T47D (cell line): ENCODE results near the gene PRDX3.

ENCODE experiments used
- DNase-seq, 2 experiments: peaks; one replicate each; pipeline versions ENCODE4 v3.0.0 to v3.0.0-alpha.2; 2011 to 2012; ENCODE audit warnings: low read depth in 1 of 2, low spot score in 1 of 2
- JUND ChIP-seq: IDR thresholded peaks from 2 replicates; pipeline ENCODE4 v1.6.1; 2012; ENCODE audit warnings: low read depth
- in situ Hi-C: cut with HindIII; loops from 2 replicates; pipeline ENCODE4 v1.10.0; 2016; ENCODE audit warnings: low sequenced_read_pairs, low pct_unique_long_range_greater_than_20kb

The PRDX3 gene

DNA sequence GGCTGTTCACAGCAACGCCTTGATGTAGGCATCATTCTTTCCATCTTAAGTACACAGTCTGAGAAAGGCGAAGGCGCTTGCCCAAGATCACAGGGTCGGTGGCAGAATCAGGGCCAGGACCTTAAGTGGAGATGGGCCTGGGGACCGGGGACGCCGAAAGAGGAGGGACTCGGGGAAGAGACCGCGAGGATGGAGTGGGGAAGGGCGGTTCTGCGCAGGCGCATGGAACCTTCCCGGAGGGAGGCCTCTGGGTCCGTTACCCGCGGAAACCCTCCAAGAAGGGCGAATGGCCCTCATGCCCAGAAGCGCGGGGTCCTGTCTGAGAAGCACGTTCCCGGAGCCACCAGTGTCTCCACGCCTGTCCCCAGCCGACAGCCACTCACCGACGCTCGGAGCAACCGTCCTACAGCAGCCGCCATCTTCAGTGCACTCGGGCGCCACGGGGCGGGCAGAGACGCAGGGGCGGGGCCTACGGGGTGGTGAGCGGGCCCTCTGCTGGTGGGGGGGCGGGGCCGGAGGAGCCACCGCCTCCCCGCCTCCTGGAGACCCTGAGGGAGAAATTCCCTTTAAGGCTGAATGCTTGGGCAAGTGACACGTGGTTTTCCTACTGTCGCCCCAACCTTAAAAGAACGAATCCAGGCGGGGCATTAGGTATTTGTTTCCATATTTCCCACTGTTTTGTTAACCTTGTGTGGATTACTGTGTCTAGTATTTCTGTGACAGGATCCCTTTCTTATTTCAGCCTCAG is at the start of gene PRDX3:
TSS of gene PRDX3 (minus strand) at position 441 of the 748 bp plus-strand sequence. CDS start at position 419, 22 bp downstream.
- DNase-seq, result peak; percentile 22 to 88
- in situ Hi-C loops, result no loop called here
- no peak for TF ChIP-seq JUND

DNA sequence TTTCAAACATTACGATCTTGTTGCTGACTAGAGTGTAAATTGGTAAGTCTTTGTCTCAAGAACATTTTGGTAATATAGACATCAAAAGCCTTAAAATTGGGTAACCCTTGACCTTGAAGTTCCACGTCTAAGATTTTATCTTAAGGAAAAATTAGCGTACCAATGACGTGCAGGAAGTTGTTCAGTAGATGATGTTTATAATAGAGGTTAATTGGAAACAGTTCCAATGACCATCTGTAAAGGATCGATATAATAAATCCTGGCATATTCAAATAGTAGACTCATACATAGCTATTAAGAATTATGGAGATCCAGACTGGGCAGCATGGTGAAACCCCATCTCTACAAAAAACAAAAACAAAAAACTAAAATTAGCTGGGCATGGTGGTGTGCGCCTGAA is 49.2 kb upstream of the PRDX3 start:
- no peak for DNase-seq
- no peak for TF ChIP-seq JUND
- in situ Hi-C loops, result no loop called here

DNA sequence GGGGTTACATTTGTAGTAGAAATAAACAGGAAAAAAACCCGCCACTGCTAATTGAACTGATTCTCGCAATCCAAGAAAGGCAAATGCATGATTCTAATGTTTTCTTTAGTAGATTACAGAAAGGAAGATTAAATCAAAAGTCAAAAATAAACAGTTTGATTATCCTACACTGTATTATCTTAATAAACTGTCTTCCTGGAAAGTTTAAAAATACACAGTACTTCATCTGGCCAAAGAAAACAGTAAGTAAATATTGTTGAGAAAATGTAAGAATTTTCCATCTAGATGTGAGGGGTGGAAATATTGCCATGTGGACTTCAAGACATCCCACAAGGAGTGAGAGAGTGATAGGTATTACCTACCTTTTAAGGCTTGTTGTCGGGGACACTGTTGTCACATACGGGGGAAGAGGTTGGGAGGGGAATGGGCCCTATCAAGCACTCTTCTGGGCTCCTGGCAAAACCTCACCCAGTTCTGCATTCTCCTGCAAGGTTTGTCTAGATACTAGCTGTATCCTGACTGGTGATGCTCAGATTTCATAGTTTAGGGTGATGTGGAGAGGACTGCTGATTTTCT is 46.6 kb upstream of the PRDX3 start:
- DNase-seq, result no peak
- no peak for TF ChIP-seq JUND
- in situ Hi-C loops, result no loop called here

DNA sequence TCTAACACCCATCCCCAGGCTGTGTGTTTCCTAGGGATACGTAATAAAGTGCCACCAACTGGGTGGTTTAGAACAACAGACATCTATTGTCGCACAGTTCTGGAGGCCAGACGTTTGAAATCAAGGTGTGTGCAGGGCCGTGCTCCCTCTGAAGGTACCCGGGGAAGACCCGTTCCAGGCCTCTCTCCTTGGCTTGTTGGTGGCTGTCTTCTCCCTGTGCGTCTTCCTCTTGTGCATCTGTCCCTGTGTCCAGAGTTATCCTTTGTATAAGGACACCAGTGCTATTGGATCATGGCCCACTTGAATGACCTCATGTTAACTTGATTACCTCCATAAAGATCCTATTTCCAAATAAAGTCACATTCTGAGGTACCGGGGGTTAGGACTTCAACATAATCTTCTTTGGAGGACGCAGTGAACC is 44.4 kb upstream of the PRDX3 start:
- in situ Hi-C loops, result no loop called here
- no peak for TF ChIP-seq JUND

DNA sequence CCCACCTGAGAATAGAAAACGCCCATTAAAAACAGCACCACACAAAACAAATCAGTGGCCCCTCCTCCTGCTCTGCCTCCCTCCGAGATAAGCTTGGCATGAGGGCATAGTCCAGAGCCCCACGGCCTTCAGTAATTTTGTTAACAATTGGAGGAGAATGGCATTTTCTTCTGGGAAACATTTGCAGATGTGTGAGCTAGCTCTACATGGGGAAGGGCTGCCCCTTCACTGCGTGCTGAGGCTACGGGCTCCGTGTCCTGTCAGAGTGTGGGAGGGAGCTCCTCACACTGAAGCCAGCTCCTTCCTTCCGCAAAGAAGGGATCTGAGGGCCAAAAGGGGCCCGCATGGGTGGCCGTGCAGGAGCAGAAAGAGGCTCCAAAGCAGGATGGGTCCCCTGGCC is 43.9 kb upstream of the PRDX3 start:
- in situ Hi-C loops, result no loop called here
- no peak for DNase-seq
- TF ChIP-seq JUND, result no peak

More for the DNA sequence above, 44.4 kb upstream of the PRDX3 start:
- DNase-seq, result no peak

DNA sequence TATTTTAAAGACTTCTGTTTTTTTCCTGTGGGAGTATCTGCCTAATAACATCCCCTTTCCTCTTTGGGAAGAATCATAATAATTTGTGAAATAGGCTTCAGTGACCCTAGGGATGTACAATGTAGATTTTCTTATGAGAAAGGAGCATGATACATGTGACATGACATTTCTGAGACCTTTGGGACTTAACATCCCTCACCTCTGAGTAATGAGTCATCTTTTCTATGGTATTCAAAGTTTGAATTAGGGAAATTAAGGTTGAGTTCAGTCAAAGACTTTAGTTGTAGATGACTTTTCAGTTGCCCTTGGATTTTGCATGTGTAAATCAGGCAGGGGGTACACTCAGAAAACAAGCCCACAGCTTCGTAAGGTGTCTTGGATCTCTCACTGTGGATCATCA is 43.1 kb upstream of the PRDX3 start:
- in situ Hi-C loops, result no loop called here
- DNase-seq, result no peak
- no peak for TF ChIP-seq JUND

DNA sequence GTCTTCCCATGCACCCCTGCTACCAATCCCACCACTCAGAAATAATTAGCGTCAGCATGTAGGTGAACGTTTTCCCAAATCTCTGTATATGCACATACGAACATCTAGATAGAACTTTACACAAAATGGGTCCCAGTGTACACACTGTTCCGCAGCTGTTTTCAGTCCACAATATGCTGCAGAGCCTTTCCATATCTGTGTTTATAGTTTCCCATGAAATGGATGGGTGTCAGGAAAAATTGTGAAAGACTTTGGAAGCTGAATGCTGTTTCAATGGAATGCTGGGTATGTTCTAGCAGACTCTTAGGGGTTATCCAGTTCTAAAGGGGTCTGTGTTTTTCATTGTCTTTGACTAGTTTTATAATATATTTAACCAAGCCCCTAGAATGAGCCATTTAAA is 42.6 kb upstream of the PRDX3 start:
- no peak for TF ChIP-seq JUND
- in situ Hi-C loops, result no loop called here
- no peak for DNase-seq

DNA sequence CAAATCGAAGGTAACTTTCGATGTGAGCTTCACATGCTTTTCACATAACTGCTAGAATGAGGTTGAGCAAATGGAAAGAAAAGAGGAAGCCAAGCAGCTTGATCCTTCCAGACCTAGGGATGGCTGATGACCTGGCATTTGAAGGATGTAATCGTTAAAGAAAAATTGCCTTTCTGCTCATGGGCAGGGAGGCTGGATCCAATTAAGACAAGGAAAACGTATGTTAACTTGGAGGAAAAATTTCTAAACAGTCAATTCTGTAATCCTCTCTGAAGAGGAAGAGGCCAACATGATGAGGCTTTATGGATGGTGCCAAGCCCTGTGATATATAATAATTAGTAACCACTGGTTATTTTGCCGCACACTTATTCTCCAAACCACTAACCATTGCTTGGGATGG is 41.3 kb upstream of the PRDX3 start:
- TF ChIP-seq JUND, result no peak
- in situ Hi-C loops, result no loop called here
- no peak for DNase-seq

DNA sequence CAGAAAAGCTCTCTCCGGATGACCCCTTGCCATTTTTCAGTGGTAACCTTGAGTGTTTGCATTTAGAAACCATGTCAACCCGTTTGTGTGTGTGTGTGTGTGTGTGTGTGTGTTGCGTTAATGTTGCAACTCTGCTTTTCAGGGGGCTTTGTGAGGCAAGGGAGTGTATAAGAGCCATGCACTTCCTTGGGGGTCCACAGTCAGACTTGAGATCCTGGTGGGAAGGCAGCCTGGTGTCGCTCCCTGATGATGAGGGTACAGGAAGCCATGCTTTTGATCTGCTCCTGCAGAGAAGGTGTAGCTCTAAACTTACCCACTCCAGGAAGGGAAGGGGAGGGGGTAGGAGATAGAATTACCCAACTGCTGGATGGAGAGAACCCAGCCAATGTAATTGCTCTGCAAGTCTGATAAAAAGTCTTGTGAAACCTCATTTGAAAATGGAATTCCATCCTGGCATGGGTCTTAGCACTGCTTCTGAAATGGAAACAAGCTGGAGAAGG is 39.4 kb upstream of the PRDX3 start:
- in situ Hi-C loops, result no loop called here
- DNase-seq, result no peak
- no peak for TF ChIP-seq JUND

DNA sequence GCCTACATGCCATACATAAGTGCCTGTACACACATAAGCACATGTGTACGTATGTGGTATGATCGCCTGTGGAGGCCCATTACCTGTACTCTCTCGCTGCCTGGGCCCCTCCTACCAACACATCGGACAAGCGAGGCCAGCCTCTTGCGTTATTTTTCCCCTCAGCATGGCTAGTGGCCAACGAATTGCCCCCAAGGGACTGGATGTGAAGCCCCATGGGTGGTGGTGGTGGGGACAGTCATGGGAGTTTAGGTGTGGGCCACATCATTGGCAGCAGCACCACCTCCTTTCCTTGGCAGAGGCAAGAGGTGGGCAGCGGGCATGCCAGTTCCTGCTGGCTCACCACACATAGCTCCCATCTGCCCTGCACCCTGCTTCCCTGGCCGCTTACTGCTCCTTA is 38.8 kb upstream of the PRDX3 start:
- in situ Hi-C loops, result no loop called here
- no peak for TF ChIP-seq JUND

DNA sequence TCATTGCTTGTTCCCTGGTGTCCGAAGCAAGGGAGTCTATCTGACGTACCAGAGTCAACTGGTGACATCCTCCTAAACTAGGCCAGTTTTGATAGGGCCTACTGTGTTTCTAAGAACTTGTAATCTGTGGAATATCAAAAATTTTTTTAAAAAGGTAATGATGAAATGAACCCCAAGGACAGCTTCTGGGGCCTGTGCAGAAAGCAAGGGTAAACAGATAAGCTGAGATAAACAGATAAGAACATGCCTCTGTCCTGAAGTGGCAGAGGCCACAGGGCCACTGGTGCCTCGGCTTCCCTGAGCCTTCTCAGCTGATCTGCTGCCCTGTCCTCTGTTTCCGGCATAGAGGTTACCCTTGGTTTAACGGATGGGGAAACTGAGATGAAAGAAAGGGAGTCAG is 37.5 kb upstream of the PRDX3 start:
- TF ChIP-seq JUND, result no peak
- no peak for DNase-seq
- in situ Hi-C loops, result no loop called here

More for the DNA sequence above, 38.8 kb upstream of the PRDX3 start:
- no peak for DNase-seq

DNA sequence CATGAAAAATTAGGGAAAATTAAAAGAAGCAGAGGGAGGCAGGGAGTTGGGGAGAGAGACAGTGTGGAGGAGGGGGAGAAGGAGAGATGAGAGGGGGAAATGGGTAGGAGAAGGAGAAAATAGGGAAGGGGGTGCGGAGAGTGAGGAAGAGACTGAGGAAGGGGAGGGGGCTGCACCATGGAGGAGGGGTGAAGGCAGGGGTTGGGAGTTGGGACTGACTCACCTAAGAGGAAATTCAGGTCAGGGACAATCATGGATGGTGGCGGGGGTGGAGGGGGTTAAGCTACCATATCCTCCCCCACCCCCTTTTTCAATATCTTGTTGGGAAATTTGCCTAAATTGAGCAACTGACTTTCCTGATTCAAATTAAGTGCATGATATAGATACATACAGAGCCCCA is 36.8 kb upstream of the PRDX3 start:
- in situ Hi-C loops, result no loop called here
- DNase-seq, result no peak
- TF ChIP-seq JUND, result no peak

DNA sequence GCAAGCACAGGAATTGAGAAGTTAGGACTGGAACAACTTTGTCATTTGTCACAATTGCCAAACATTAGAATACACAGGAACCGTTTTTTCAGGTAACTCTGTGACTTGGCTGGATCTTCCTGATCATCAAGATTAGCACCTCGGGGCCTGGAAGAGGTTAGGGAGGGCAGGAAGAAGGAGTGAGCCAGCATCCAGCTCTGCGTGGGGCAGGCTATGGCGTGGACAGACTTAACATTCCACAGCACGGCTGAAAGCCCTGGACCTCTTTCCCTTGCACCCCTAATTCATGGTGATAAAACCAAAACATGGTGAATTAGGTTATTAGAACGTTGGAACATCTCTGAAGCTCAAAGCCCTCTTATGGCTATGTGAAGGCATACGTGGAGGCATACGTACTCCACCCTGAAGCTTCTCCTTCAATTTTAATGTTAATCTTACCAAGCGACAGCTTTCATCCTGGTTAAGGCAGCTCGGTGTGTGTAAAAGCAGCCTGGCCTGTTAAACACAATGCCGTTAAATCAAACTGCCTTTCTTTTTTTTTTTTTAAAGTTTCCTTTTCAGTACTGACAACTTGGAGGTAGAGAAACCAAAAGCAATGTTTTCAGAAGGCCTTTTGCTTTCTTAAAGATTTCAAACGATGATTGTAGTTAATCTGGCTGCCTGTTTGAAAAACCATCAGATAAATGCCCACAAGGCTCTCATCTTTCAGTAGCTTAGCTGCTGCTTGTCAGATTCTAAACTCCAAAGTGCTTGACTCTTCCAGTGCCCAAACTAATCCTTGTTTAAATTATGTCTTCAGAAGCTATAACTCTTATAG is 33.2 kb upstream of the PRDX3 start:
- in situ Hi-C loops, result no loop called here
- no peak for TF ChIP-seq JUND
- no peak for DNase-seq
